Astrocyte of the spinal cord (primary cell): ENCODE results near the gene BAZ2B.

ENCODE experiments used
- DNase-seq: peaks from one replicate; pipeline ENCODE4 v3.0.0; 2011; ENCODE audit warnings: low read depth, low spot score
- H3K4me3 ChIP-seq: 2 replicates; pipeline ENCODE4 v1.5.1; 2011; ENCODE audit warnings: low read depth, mild to moderate bottlenecking, low read length, moderate library complexity
- CTCF ChIP-seq: IDR thresholded peaks from 2 replicates; pipeline ENCODE4 v1.5.1; 2012; ENCODE audit warnings: low read depth, mild to moderate bottlenecking, low read length, inconsistent platforms
- in situ Hi-C: cut with HindIII; loops from 2 replicates; pipeline ENCODE4 v1.10.0; 2017; ENCODE audit warnings: low sequenced_read_pairs

The BAZ2B gene

DNA sequence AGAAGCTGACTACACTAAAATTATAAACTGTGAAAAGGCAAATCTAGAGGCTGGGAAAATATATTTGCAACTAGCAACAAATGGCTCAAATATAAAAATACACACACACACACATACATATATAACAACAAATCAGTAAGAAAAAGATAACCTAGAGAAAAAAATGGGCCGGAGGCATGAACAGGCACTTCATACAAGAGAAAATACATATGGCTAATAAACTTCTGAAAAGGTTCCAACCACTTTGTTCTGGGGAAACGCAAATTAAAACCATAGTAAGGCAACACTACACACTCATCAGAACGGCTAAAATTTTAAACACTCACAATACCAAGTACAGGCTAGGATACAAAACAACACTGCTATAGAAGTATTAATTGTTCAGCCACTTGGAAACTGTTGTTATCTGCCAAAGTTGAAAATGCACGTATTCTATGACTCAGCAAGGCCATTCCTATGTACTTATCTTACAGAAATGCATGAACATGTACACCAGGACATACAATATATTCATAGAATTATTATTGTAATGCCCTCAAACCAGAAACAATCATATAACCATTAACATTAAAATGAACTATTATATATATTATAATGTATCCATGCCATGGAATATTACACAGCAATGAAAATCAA lies 345.5 kb downstream of the BAZ2B start:
- H3K4me3 ChIP-seq, result no peak overlapping the region
- TF ChIP-seq CTCF, result no peak
- in situ Hi-C loops, result no loop called here
- DNase-seq, result no peak
